ENCODE measurements around the gene CRYL1.

DNA sequence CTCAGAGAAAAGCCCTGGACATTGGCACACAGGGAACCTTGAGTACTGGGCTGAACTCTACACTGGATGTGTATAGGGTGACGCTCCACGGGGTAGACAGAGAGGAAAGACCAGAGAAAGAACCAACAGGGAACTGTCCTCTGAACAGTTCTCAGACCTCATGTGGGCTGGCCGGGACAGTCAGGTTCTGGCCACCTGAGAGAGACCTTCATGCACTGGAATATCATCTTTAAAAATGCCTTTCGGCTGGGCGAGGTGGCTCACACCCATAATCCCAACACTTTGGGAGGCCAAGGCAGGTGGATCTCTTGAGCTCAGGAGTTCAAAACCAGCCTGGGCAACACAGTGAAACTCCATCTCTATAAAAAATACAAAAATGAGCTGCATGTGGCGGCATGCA is 149.8 kb downstream of the CRYL1 start:
- TF ChIP-seq POLR2A (IDR thresholded peaks at IDR 0.05), result no peak
- TF ChIP-seq, protein P1, sequence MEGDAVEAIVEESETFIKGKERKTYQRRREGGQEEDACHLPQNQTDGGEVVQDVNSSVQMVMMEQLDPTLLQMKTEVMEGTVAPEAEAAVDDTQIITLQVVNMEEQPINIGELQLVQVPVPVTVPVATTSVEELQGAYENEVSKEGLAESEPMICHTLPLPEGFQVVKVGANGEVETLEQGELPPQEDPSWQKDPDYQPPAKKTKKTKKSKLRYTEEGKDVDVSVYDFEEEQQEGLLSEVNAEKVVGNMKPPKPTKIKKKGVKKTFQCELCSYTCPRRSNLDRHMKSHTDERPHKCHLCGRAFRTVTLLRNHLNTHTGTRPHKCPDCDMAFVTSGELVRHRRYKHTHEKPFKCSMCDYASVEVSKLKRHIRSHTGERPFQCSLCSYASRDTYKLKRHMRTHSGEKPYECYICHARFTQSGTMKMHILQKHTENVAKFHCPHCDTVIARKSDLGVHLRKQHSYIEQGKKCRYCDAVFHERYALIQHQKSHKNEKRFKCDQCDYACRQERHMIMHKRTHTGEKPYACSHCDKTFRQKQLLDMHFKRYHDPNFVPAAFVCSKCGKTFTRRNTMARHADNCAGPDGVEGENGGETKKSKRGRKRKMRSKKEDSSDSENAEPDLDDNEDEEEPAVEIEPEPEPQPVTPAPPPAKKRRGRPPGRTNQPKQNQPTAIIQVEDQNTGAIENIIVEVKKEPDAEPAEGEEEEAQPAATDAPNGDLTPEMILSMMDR (IDR thresholded peaks at IDR 0.05), result no peak
- TF ChIP-seq POLR2AphosphoS5 (IDR thresholded peaks at IDR 0.05; ENCODE audit: insufficient read depth in 1 of 2, low read depth in 1 of 2), result no peak

Data from vagina (tissue), 2 donors.